ENCODE data around the gene MAOB. TPM values are rescaled to one million over a fixed set of nuclear protein-coding genes. Genes with fewer than 3 reads are reported as not detected.

Gene MAOB
- total and polyA plus RNA-seq, 2 donors (not counting 3 experiments of a cell fraction or from before 2014, with no cell fraction given): not detected

DNA sequence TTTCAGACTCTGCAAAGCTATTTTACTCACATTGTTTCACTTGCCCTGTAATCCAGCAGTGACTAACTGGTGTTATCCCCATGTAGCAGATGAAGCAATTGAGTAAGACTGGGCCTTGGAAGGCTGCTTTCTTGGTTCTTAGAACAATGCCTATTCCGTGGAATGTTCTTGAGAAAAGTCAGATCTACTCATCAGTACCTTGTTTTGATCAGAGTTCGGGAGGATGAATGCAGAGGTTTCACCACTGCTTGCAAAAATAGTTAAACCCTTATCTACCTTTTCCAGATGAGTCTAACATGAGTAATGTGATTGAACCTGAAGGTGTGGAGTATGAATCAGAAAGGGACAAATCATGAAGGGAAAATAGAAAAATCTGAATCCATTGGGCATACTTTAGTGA, 1.8 kb downstream of the MAOB start:
- Histone ChIP-seq H4K20me1 (replicated peaks; ENCODE audit: control insufficient read depth, extremely low read depth, insufficient read depth, low read length) (no peaks in the 10 kb centered on the region), H3K27me3 (ENCODE audit: control insufficient read depth in 2 of 2, insufficient read depth in 2 of 2, low read length in 2 of 2) (peaks cover 0 to 10% of the 10 kb centered on the region in 2 experiments), H3K9me1 (replicated peaks; ENCODE audit: control insufficient read depth, extremely low read depth, insufficient read depth, low read length) (no peaks in the 10 kb centered on the region), H3K36me3 (ENCODE audit: control insufficient read depth in 2 of 2, extremely low read depth in 1 of 2, insufficient read depth in 2 of 2, low read length in 2 of 2) (no peaks in the 10 kb centered on the region), H3K9ac (replicated peaks; ENCODE audit: extremely low read depth, insufficient read depth, low read length) (no peak overlapping the region), H2AFZ (ENCODE audit: low read depth, low read length) (no peak overlapping the region), H3K4me1 (ENCODE audit: control insufficient read depth, extremely low read depth, insufficient read depth, low read length) (no peaks in the 10 kb centered on the region), H3K4me2 (ENCODE audit: insufficient read depth, low read length) (no peak overlapping the region), H3K27ac (ENCODE audit: insufficient read depth, low read depth, low read length) (no peak overlapping the region), H3K4me3 (replicated peaks in 1 of 3; ENCODE audit: insufficient read depth in 1 of 3, low read depth in 1 of 3, low read length in 3 of 3) (no peak overlapping the region), H3K79me2 (ENCODE audit: control insufficient read depth, insufficient read depth, low read length) (no peaks in the 10 kb centered on the region), H3K9me3 (replicated peaks; ENCODE audit: control insufficient read depth, insufficient read depth, low read length) (no peaks in the 10 kb centered on the region)
- BruUV-seq (replicated peaks): no TSS peak
- TF ChIP-seq FOS (IDR thresholded peaks at IDR 0.05; ENCODE audit: borderline replicate concordance, insufficient read depth, low read length) (no peak), MYC (IDR thresholded peaks at IDR 0.05; ENCODE audit: low read depth, low read length) (no peak), JUN (IDR thresholded peaks at IDR 0.05; ENCODE audit: borderline replicate concordance, insufficient read depth, insufficient read length, low read depth) (no peak), POLR2A (IDR thresholded peaks at IDR 0.05; ENCODE audit: low read depth, low read length) (no peak), EZH2 (IDR thresholded peaks at IDR 0.05; ENCODE audit: borderline replicate concordance, low read depth, low read length, severe bottlenecking) (no peak), POLR2AphosphoS5 (IDR thresholded peaks at IDR 0.05; ENCODE audit: insufficient read depth, low read depth, low read length) (no peak), GATA2 (IDR thresholded peaks at IDR 0.05; ENCODE audit: insufficient read depth, insufficient read length, low read depth, low read length) (no peak)
- TF ChIP-seq, protein P1, sequence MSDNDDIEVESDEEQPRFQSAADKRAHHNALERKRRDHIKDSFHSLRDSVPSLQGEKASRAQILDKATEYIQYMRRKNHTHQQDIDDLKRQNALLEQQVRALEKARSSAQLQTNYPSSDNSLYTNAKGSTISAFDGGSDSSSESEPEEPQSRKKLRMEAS (IDR thresholded peaks at IDR 0.05; ENCODE audit: insufficient read depth, insufficient read length): no peak
- TF ChIP-seq, protein P2, sequence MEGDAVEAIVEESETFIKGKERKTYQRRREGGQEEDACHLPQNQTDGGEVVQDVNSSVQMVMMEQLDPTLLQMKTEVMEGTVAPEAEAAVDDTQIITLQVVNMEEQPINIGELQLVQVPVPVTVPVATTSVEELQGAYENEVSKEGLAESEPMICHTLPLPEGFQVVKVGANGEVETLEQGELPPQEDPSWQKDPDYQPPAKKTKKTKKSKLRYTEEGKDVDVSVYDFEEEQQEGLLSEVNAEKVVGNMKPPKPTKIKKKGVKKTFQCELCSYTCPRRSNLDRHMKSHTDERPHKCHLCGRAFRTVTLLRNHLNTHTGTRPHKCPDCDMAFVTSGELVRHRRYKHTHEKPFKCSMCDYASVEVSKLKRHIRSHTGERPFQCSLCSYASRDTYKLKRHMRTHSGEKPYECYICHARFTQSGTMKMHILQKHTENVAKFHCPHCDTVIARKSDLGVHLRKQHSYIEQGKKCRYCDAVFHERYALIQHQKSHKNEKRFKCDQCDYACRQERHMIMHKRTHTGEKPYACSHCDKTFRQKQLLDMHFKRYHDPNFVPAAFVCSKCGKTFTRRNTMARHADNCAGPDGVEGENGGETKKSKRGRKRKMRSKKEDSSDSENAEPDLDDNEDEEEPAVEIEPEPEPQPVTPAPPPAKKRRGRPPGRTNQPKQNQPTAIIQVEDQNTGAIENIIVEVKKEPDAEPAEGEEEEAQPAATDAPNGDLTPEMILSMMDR (IDR thresholded peaks at IDR 0.05; ENCODE audit: extremely low read depth in 1 of 2, insufficient read depth in 1 of 2, low read depth in 1 of 2, low read length in 2 of 2): no peak
- CTCF ChIA-PET: no interaction called here
- intact Hi-C loops (cut with micrococcal nuclease): no loop called here
- POLR2A ChIA-PET: no interaction called here
- FAIRE-seq (no peak), DNase-seq (ENCODE audit: low read depth, low spot score) (no peak)
- dilution Hi-C loops (cut with MboI; ENCODE audit: extremely low pct_ligation_motif_present, low sequenced_read_pairs): no loop called here

Data from endothelial cell of umbilical vein (primary cell).